WI38 (cell line): ENCODE measurements around the gene CENPX.

Experiments used
- H3K4me3 ChIP-seq: 2 replicates; pipeline ENCODE4 v1.5.1; 2011; ENCODE audit warnings: low read depth, mild to moderate bottlenecking, control low read depth, low read length
- TF ChIP-seq, protein P1 (sequence below): IDR thresholded peaks from 2 replicates; pipeline ENCODE4 v1.5.1; 2012; ENCODE audit warnings: low read depth, mild to moderate bottlenecking, control low read depth, low read length

CENPX gene

DNA sequence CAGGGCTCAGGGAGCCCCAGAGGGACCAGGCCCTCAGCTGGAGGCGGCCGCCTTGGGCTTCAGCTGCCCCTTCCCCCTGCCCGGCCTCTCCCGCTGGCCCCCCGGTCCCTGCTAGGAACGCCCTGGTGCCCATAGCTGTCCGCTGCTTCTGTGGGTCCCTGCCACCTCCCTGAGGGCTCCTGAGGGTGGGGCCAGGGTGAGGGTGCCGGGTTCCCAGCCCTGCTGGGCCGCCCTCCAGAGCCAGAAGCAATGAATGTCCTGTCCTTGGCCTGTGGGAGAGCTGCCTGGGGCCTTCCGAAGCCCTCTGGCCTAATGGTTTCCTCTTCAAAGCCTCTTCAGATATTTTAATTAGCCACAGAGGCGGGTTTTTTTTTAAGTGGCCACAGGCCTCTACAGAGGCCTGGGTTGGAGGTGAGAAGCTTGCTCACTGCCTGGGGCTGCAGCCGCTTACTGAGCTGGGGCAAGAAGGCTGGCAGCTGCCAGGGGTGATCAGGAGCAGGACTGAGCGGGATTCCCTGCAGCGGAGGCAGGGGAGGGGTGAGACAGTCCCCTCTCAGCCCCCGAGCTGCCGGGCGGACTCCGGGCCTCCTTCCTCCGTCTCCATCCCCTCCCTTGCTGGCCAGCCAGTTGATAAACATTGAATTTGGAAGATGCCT lies 9.9 kb downstream of the CENPX start:
- TF ChIP-seq, protein P1, sequence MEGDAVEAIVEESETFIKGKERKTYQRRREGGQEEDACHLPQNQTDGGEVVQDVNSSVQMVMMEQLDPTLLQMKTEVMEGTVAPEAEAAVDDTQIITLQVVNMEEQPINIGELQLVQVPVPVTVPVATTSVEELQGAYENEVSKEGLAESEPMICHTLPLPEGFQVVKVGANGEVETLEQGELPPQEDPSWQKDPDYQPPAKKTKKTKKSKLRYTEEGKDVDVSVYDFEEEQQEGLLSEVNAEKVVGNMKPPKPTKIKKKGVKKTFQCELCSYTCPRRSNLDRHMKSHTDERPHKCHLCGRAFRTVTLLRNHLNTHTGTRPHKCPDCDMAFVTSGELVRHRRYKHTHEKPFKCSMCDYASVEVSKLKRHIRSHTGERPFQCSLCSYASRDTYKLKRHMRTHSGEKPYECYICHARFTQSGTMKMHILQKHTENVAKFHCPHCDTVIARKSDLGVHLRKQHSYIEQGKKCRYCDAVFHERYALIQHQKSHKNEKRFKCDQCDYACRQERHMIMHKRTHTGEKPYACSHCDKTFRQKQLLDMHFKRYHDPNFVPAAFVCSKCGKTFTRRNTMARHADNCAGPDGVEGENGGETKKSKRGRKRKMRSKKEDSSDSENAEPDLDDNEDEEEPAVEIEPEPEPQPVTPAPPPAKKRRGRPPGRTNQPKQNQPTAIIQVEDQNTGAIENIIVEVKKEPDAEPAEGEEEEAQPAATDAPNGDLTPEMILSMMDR = no peak
- no peak overlapping the region for H3K4me3 ChIP-seq

DNA sequence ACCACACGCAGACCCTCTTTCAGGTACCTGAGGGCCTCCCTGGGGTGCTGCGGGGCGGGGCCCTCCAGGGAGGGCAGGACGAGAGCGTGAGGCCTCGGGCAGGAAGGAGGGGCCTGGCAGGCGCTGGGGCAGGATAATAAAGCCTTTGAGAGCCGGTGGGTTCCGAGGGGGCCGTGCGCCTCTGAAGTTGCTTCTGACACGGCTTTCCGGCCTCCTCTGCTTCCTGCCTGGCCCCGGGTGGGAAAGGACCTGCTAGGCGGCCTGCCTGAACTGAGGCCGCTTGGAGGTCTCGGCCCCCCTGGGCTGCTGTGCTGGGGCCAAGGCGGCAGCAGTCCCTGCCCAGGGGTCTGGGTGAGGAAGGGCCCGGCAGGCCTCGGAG lies 10.4 kb downstream of the CENPX start:
- TF ChIP-seq, protein P1 = no peak
- no peak overlapping the region for H3K4me3 ChIP-seq

DNA sequence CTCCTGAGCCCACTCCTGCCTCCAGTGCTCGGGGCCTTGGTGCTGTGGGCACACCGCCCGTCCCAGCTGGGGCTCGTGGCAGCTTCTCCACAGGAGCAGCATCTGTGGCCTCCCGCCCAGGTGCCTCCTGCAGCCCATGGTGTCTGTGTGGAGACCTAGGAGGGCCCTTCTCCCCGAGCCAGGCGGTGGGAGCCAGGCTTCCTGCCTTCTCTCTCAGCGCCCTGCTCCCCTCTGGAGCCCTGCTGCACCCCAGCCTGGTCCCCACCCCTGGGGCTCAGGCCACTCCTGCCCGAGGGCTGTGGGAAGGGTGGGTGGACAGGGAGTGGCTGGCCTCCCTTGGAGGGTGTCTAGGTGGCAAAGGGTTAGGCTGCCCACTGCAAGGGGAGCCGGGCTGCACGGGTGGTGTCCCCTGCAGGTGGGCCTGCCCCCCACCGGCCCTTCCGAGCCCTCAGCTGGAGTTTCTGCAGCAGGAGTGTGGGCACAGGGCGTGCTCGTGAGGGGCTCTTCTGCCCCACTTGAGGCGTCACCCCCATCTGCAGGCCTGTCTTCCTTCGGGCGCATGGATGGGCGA lies 11.0 kb downstream of the CENPX start:
- TF ChIP-seq, protein P1 = no peak

DNA sequence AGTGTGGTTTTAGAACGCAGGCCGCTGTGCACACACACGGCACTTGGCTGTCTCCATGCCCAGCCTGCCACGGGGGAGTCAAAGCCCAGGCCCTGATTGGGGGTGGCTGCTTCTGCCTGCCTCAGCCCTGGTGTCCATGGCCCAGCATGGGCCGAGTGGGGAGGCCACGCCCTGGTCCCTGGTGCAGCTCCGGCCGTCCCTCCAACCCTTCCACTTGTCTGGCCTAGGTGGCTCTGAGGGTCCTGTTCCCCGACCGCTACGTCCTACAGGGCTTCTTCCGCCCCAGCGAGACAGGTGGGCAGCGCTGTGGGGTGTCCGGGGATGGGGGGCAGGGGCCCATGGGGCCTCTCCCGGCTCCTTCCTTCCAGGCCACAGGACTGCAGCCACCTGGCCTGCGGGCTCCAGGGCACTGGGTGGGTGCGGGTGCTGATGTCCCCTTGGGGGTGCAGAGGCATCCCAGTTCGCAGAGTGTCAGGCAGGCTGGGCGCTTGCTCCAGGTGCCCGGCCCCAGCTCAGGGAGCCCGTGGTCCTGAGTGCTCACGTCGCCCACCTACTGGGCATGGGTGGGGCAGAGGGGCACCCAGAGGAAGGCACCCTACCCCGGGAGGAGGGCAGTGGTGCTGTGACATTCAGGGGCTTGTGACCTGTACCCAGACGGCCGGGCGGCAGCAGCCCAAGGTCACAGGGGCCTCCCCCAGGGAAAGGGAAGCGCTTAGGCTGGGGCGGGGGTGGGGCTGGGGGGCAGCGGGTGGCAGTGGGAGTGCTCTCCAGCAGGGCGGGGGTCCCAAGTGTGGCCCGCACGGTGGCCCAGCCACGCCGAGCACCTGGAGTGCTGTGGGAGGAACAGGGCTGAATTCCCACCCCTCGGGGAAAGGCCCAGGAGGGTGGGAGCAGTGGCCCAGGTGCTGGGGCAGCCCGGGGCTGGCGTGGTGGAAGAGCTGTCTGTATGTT lies 11.8 kb downstream of the CENPX start:
- TF ChIP-seq, protein P1 = no peak

More for the DNA sequence above, 11.0 kb downstream of the CENPX start:
- H3K4me3 ChIP-seq = no peak overlapping the region

DNA sequence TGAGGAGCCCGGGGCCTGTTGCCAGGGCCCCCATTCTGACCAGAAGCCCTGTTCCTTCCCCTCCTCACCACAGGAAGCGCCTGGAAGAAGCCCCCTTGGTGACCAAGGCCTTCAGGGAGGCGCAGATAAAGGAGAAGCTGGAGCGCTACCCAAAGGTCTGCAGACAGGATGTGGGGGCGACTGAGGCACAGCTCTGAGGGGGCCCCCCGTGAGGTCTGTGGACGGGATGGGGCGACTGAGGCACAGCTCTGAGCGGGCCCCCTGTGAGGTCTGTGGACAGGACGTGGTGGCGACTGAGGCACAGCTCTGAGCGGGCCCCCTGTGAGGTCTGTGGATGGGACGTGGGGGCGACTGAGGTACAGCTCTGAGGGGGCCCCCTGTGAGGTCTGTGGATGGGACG lies 13.3 kb downstream of the CENPX start:
- H3K4me3 ChIP-seq = no peak overlapping the region
- TF ChIP-seq, protein P1 = no peak

More for the DNA sequence above, 11.8 kb downstream of the CENPX start:
- no peak overlapping the region for H3K4me3 ChIP-seq

DNA sequence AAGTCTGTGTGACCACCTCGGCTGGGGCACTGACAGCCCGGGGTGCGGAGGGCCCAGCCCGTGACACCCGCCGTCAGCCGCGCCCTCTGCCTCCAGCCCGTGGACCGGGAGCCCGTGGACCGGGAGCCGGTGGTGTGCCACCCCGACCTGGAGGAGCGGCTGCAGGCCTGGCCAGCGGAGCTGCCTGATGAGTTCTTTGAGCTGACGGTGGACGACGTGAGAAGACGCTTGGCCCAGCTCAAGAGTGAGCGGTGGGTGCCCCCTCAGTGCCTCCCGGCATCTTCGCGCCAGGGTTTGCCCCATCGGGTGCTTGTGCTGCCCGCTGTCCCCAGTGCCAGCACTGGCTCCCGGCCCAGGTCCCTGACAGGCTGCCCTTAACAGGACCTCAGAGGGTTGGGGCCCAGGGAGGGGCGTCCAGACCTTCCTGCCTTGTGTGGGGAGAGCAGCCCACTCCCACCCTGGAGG lies 13.7 kb downstream of the CENPX start:
- TF ChIP-seq, protein P1 = no peak
- no peak overlapping the region for H3K4me3 ChIP-seq
